ENCODE measurements around the gene INTS1. TPM values are rescaled to one million over a fixed set of nuclear protein-coding genes. Genes with fewer than 3 reads are reported as not detected.

INTS1 gene
- total RNA-seq, 6 donors from 2014 or later, result 38.6 to 215 (median 72.3) TPM

DNA sequence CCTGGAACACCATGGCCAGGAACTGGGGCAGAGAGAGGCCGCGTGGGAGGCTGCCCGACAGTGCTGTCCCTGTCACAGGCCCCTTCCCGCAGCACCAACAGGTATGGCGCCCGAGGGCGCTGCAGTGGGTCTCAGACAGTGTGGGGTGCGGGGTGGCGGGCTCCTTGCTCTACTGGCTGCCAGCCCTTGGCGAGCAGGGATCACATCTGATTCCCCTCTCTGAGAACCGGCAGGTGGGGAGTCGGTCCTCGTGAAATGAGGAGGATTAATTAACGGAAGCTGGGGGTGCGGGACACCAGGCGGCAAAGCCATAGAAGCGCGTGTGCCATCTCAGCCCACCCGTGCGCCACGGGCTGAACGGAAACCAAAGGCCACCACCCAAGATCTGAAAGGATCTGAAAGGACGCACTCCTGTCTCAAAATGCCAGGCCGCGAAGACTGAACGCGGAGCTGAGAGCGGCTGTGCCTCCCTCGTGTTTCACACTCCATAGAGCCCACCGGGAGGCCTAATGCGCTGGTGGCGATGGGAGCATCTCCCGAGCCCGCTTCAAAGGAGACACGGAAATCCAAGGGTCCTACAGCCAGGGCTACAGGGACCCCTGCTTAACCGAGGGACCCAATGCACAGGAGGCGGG is 6.8 kb downstream of the INTS1 start:
- WGBS, 2 donors, result 91 to 93% methylated on average over 8 to 37 of the region's 37 CpGs
- Histone ChIP-seq H3K4me3 (no peak overlapping the region), H3K27me3 (no peaks in the 10 kb centered on the region), H3K4me1 (peaks cover under 1 to 10% (median 3%) of the 10 kb centered on the region in 4 donors), H3K9me3 (no peaks in the 10 kb centered on the region), H3K27ac (no peak overlapping the region), H3K36me3 (peaks cover 26 to 100% (median 88%) of the 10 kb centered on the region in 4 donors)
- no peak for TF ChIP-seq POLR2A (IDR thresholded peaks at IDR 0.05)
- TF ChIP-seq EP300 (IDR thresholded peaks at IDR 0.05), result no peak
- TF ChIP-seq, protein P1, sequence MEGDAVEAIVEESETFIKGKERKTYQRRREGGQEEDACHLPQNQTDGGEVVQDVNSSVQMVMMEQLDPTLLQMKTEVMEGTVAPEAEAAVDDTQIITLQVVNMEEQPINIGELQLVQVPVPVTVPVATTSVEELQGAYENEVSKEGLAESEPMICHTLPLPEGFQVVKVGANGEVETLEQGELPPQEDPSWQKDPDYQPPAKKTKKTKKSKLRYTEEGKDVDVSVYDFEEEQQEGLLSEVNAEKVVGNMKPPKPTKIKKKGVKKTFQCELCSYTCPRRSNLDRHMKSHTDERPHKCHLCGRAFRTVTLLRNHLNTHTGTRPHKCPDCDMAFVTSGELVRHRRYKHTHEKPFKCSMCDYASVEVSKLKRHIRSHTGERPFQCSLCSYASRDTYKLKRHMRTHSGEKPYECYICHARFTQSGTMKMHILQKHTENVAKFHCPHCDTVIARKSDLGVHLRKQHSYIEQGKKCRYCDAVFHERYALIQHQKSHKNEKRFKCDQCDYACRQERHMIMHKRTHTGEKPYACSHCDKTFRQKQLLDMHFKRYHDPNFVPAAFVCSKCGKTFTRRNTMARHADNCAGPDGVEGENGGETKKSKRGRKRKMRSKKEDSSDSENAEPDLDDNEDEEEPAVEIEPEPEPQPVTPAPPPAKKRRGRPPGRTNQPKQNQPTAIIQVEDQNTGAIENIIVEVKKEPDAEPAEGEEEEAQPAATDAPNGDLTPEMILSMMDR (IDR thresholded peaks at IDR 0.05), result no peak
- no peak for TF ChIP-seq POLR2AphosphoS5 (IDR thresholded peaks at IDR 0.05)
- DNase-seq (peak in 1 of 2 donors; percentile 78), ATAC-seq (ENCODE audit: low FRiP score in 2 of 2) (no peak)

DNA sequence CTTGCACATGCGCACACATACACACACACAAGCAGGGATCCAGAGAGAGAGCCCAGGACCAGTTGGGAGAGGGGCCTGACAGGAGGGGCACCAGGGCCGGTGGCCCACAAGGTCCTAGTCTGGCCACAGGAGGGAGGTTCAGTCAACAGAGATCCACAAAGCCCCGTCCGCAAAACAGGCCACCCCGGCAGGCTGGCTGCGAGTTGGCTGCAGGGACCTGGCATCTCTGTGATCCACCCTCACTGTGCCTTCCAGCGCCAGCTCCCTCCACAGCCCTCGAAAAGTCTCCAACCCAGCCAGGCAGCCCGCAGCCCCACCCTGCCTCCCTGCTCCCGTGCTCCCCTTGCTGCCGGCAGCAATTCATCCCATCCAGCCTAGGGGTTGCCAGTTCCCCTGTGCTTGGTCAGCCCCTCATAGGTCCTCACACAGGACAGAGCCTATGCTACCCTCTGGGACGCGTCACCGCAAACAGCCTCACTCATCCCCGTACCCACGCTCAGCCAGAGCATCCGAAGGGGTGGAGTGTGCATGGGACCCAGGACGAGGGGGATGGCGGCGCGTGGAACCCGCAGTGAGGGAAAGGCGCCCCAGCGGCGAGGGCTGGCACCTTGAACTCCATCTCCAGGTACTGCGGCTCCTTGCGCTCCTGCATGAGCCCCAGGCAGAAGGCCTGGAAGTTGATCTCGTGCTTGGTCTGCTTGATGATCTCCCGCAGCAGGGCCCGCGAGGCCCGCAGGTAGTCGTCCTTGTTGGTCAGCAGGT is 7.5 kb downstream of the INTS1 start:
- TF ChIP-seq EP300 (IDR thresholded peaks at IDR 0.05), result no peak
- TF ChIP-seq, protein P1 (IDR thresholded peaks at IDR 0.05), result no peak
- no peak for TF ChIP-seq POLR2AphosphoS5 (IDR thresholded peaks at IDR 0.05)
- no peak for TF ChIP-seq POLR2A (IDR thresholded peaks at IDR 0.05)
- Histone ChIP-seq H3K27ac (no peak overlapping the region), H3K4me1 (peaks cover 0 to 3% (median 0%) of the 10 kb centered on the region in 4 donors), H3K9me3 (no peaks in the 10 kb centered on the region), H3K36me3 (peaks cover 26 to 100% (median 90%) of the 10 kb centered on the region in 4 donors), H3K27me3 (no peaks in the 10 kb centered on the region), H3K4me3 (no peak overlapping the region)
- 90 to 96% methylated on average over 22 to 26 of the region's 33 CpGs for WGBS, 2 donors
- peak in 1 of 2 donors; percentile 77 for DNase-seq
- ATAC-seq (ENCODE audit: low FRiP score in 2 of 2), result no peak

DNA sequence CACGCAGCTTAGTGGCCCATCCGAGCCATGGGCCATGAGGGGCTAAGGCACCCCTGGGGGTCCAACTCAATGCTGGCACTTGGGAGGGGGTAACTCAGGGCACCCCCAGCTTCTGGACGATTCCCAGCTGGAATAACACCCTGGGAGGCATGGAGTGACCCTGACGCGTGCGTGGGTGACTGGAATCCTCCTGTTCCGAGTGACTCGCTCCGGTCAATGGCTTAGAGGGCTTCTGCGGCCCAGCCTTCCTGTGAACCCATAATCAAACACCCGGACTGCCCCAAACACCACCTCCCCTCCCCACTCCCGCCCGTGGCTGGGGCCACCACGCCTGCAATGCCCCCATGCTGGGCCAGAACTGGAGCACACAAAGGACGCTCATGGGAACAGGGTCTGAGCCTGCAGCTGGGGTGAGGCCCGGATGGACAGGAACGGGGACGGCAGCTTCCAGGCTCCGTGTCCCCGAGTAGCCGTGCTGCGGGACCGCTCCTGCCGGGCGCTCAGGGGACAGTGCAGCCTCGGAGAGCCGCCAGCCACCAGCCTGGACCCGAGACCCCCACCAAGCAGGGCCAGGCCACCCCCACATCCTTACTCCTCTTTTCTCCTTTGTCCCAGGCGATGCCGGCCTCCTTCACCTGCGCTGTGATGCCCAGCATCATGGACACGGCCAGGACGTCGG is 8.5 kb downstream of the INTS1 start:
- Histone ChIP-seq H3K27ac (no peak overlapping the region), H3K4me3 (no peak overlapping the region), H3K4me1 (no peaks in the 10 kb centered on the region), H3K27me3 (no peaks in the 10 kb centered on the region), H3K9me3 (no peaks in the 10 kb centered on the region), H3K36me3 (peaks cover 29 to 100% (median 91%) of the 10 kb centered on the region in 4 donors)
- ATAC-seq (ENCODE audit: low FRiP score in 2 of 2), result no peak
- 91% methylated on average over 12 to 34 of the region's 34 CpGs for WGBS, 2 donors
- DNase-seq, result peak in 1 of 2 donors; percentile 73
- TF ChIP-seq EP300 (IDR thresholded peaks at IDR 0.05), result no peak
- TF ChIP-seq POLR2A (IDR thresholded peaks at IDR 0.05), result no peak
- TF ChIP-seq, protein P1 (IDR thresholded peaks at IDR 0.05), result no peak
- no peak for TF ChIP-seq POLR2AphosphoS5 (IDR thresholded peaks at IDR 0.05)

DNA sequence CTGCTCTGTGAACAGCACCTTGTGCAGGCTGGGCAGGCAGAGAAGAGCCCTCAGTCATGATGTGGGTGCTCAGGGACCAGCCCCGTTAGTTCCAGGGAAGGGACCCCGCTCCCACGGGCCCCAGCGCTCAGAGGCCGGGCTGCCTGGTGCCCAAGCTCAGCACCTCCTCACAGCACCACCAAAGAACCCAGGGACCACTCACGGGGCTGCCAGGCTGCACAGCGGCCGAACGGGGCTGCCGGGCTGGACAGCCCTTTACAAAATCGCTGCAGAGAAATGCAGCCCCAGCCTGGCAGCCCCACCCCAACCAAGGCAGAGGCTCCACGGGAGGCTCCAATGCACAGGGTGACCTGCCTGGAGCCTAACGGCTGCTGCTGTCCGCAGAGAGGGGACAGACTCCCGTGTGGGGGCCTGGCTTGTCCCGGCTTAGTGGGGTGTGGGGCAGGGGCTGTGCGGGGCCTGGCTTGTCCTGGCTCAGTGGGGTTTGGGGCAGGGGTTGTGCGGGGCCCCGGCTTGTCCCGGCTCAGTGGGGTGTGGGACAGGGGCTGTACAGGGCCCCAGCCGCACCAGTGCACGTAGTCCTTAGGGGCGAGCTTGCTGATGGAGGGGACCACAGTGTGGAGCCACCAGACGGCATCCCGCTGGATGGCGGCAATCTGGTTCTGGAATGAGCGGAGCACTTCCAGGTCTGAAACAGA is 9.2 kb downstream of the INTS1 start:
- Histone ChIP-seq H3K27ac (no peak overlapping the region), H3K36me3 (peaks cover 29 to 100% (median 87%) of the 10 kb centered on the region in 4 donors), H3K4me1 (no peaks in the 10 kb centered on the region), H3K27me3 (no peaks in the 10 kb centered on the region), H3K9me3 (no peaks in the 10 kb centered on the region), H3K4me3 (no peak overlapping the region)
- TF ChIP-seq POLR2AphosphoS5 (IDR thresholded peaks at IDR 0.05), result no peak
- TF ChIP-seq, protein P1 (IDR thresholded peaks at IDR 0.05), result no peak
- no peak for TF ChIP-seq POLR2A (IDR thresholded peaks at IDR 0.05)
- TF ChIP-seq EP300 (IDR thresholded peaks at IDR 0.05), result no peak
- ATAC-seq (ENCODE audit: low FRiP score in 2 of 2), result peak in 1 of 2 donors; percentile 9
- DNase-seq, result peak in 1 of 2 donors; percentile 74
- 97% methylated on average over 23 of the region's 27 CpGs; no CpG with 5 or more reads in 1 of the 2 donors for WGBS, 2 donors
